OCI-LY7 (cell line): ENCODE results near the gene ARHGAP42.

Experiments
- EZH2phosphoT487 ChIP-seq: fragments of 200-600 bp; sonication (generic); IDR thresholded peaks from 2 replicates; pipeline ENCODE4 v1.6.1; 2018; ENCODE audit warnings: low read depth, borderline replicate concordance, mild to moderate bottlenecking, mixed run types, antibody characterized with exemption, low read length, moderate library complexity, mixed read lengths
- TF ChIP-seq, protein P1 (sequence below): fragments of 200-600 bp; sonication (generic); conservative IDR thresholded peaks from 2 replicates; pipeline ENCODE4 v1.5.1; 2014; ENCODE audit warnings: mild to moderate bottlenecking, antibody characterized with exemption, low read length, moderate library complexity, mixed read lengths

DNA sequence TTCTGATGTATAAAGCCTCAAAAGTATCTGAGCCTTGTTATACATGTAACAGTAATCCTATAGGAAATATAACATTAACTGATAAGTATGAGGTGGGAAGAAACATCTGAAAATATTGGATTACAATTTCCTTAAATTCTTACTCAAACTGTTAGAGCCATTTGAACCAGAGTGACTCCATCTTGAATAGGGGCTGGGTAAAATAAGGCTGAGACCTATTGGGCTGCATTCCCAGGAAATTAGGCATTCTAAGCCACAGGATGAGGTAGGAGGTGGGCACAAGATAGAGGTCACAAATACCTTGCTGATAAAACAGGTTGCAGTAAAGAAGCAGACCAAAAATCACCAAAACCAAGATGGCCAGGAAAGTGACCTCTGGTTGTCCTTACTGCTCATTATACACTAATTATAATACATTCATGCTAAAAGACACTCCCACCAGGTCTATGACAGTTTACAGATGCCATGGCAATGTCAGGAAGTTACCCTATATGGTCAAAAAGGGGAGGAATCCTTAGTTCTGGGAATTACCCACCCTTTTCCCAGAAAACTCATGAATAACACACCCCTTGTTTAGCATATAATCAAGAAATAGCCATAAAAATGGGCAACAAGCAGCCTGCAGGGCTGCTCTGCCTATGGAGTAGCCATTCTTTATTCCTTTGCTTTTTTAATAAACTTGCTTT, 327.7 kb downstream of the ARHGAP42 start:
- TF ChIP-seq, protein P1, sequence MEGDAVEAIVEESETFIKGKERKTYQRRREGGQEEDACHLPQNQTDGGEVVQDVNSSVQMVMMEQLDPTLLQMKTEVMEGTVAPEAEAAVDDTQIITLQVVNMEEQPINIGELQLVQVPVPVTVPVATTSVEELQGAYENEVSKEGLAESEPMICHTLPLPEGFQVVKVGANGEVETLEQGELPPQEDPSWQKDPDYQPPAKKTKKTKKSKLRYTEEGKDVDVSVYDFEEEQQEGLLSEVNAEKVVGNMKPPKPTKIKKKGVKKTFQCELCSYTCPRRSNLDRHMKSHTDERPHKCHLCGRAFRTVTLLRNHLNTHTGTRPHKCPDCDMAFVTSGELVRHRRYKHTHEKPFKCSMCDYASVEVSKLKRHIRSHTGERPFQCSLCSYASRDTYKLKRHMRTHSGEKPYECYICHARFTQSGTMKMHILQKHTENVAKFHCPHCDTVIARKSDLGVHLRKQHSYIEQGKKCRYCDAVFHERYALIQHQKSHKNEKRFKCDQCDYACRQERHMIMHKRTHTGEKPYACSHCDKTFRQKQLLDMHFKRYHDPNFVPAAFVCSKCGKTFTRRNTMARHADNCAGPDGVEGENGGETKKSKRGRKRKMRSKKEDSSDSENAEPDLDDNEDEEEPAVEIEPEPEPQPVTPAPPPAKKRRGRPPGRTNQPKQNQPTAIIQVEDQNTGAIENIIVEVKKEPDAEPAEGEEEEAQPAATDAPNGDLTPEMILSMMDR = no peak
- TF ChIP-seq EZH2phosphoT487 = no peak
